ENCODE data around the gene PLIN1. TPM values are rescaled to one million over a fixed set of nuclear protein-coding genes. Genes with fewer than 3 reads are reported as not detected.

The PLIN1 gene
- total RNA-seq, 1 donor, result 0.27 TPM

- no peak for DNase-seq (ENCODE audit: low read depth)
- H3K4me3 ChIP-seq (ENCODE audit: low read depth, low read length), result no peak overlapping the region
- TF ChIP-seq CTCF (IDR thresholded peaks at IDR 0.05; ENCODE audit: insufficient read depth, low read length), result no peak
Observed at GRCh38 chr15:89629829-89630228, 49.3 kb downstream of the PLIN1 start.

- DNase-seq (ENCODE audit: low read depth), result no peak
- H3K4me3 ChIP-seq (ENCODE audit: low read depth, low read length), result no peak overlapping the region
- TF ChIP-seq CTCF (IDR thresholded peaks at IDR 0.05; ENCODE audit: insufficient read depth, low read length), result no peak
Observed at GRCh38 chr15:89628806-89629715, 50.1 kb downstream of the PLIN1 start.

GRCh38 chr15:89628301-89628700 is 50.9 kb downstream of the PLIN1 start:
- no peak for DNase-seq (ENCODE audit: low read depth)

GRCh38 chr15:89627256-89627970 is 51.8 kb downstream of the PLIN1 start:
- no peak for TF ChIP-seq CTCF (IDR thresholded peaks at IDR 0.05; ENCODE audit: insufficient read depth, low read length)
- H3K4me3 ChIP-seq (ENCODE audit: low read depth, low read length), result no peak overlapping the region
- no peak for DNase-seq (ENCODE audit: low read depth)

More at GRCh38 chr15:89628301-89628700, 50.9 kb downstream of the PLIN1 start:
- no peak overlapping the region for H3K4me3 ChIP-seq (ENCODE audit: low read depth, low read length)
- no peak for TF ChIP-seq CTCF (IDR thresholded peaks at IDR 0.05; ENCODE audit: insufficient read depth, low read length)

GRCh38 chr15:89625716-89626115 is 53.5 kb downstream of the PLIN1 start:
- no peak for DNase-seq (ENCODE audit: low read depth)
- TF ChIP-seq CTCF (IDR thresholded peaks at IDR 0.05; ENCODE audit: insufficient read depth, low read length), result no peak
- H3K4me3 ChIP-seq (ENCODE audit: low read depth, low read length), result no peak overlapping the region

GRCh38 chr15:89623165-89623564 is 56.0 kb downstream of the PLIN1 start:
- no peak overlapping the region for H3K4me3 ChIP-seq (ENCODE audit: low read depth, low read length)
- TF ChIP-seq CTCF (IDR thresholded peaks at IDR 0.05; ENCODE audit: insufficient read depth, low read length), result no peak
- peak; percentile 37 for DNase-seq (ENCODE audit: low read depth)

All from fibroblast of the aortic adventitia (primary cell).